NCI-H128 (cell line): ENCODE data around the gene SRSF1.
"Not testable (repeated sequence)": the region's sequence is repeated elsewhere in the genome, so short reads cannot be mapped to it uniquely, and the experiment has no call there.

Experiments used
- DNase-seq: peaks from one replicate; lab custom pipeline; 2025; ENCODE audit not compliant: unreplicated experiment; lab: John Stamatoyannopoulos, UW

Gene SRSF1

DNA sequence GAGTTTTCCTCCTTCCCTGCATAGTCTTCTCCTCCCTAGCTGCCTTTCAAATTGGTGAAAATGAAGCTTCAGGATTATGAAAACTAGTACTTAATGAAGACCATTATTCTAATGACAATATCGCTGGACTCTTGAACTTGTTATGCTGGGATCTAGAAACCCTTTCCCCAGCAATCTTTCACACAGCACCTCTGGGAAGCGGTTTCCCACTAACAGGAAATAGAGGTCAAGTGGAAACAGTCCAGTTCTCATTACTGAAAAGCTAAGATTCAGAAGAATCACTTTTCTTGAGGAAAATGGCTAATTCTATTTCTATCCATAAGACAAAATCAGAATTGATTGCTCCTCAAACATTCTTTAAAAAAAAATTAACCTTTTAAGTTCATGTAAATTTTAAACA is 17.0 kb downstream of the SRSF1 start:
- no peak for DNase-seq

DNA sequence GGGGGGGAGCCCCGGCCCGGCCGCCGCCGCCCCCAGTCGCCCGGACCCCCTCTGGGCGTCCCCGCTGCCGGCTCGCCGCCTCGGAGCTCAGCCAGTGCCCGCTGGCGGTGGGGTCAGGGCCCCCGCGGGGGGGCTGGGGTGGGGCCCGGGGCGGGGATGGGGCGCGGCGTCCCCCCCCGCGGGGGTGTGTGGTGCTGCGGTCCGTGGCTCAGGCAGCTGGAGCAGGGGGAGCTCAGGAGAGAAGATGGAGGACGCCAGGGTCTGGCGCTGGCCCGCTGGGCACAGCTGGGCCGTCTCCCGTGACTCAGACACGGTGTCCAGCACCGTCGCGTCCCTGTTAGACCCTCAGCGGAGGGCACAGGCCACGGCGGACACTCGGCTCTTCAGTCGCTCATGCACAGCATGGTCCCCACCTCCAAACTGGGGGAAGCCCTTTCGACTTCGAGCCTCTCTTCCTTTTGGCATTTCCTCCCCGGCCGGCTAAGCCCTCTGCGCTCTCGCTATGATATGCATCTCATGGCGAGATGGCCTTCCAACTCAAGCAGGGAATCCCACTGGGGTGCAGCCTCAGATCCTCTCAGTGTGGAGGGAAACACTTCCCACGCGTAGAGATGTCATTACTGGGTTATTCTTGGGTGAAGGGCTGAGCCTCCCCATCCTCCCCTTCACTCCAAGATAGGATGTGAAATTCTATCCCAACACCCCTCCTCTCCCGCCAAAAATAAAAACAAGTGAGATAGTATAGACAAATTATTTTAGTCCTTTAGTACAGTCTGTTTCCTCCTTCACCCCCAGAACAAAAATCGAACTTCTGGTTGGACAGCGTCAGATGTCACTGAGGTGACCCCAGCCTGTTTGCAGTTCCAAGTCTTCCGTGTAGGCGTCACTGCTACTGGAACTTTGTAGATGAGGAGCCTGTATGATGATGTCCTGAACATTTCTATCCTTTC is 18.5 kb downstream of the SRSF1 start:
- no peak for DNase-seq

DNA sequence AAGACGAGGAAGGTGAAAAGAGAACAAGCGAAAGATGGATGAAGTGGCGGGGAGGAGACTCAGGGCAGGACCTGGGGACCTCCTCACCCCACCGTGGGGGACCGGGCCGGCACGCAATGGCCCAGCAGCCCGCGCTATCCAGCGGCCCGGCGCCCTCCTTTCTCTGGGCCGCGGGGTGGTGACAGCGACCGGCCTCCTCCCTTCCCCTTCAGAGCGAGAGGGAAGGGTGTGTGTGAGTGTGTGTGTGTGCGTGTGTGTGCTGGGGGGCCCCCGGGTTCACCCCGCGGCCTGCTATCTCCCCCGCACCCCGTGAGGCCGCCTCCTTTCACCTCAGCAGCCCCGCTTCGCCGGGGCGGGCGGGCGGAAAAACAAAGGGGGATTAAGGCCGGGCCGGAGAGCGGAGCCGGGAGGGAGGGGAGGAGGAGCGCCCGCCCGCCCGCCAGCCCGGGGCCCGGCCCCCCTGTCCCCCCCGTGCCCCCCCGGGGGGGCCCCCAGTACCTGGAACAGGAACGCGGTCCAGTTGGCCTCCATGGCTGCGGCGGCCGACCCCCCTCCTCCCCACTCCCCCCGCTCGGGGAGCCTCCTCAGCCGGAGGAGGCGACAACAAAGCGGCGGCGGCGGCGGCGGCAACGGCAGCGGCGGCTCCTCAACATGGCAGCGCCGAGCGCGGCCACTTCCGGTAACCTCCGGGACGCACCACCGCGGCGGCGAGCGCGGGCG is 19.3 kb downstream of the SRSF1 start, which contains the start of gene VEZF1:
Gene VEZF1, minus strand, starts transcription at position 674 of the 720 bp plus-strand sequence. Its CDS starts 143 bp downstream, at position 531.
- DNase-seq: no peak

DNA sequence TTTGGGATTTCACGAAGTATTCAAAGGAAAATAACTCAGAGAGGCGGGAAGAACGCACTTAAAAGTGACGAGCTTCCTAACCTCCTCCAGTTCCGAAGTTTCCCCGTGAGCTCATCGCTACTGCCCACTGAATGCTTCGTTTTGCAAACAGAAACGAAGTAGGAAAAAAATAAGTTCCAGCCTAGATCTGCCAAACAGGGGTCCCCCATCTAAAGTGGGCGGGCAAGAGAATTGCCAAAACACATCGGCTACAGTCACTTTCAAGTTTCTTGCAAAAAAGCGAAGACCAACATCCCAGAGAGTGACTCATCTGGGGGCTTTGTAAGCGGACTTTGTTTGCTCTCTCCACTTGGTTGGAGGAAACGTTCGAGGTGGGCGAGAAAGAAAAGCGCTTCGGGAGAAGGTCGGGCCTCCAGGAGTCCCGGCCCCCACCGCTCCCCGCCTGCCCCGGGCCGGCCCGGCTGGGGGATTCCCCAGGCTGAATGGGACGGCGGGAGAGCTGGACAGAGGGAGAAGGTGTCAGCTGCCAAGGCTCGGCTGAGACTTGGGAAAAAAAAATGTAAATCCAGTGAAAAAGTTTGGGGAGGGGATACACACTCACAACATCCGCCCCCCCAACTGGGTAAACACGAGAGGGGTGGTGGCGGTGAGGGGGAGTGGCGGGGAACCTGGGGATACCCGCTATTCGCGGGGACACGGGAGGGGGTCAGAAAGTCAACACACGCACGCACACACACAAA is 20.0 kb downstream of the SRSF1 start:
- DNase-seq: no peak

DNA sequence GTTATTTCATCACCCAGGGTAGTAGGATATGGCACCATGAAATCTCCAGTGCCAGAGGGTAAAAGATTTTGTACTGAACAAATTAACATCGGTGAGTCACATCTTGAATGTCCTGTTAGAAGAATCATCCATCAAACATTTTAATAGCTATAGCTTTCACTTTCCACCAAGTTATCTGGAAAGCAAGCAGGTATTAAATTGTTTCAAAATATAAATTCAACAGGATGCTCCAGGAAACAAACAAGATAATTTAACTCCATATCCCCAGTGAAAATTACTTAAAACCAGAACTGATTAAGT is 21.4 kb downstream of the SRSF1 start:
- no peak for DNase-seq

DNA sequence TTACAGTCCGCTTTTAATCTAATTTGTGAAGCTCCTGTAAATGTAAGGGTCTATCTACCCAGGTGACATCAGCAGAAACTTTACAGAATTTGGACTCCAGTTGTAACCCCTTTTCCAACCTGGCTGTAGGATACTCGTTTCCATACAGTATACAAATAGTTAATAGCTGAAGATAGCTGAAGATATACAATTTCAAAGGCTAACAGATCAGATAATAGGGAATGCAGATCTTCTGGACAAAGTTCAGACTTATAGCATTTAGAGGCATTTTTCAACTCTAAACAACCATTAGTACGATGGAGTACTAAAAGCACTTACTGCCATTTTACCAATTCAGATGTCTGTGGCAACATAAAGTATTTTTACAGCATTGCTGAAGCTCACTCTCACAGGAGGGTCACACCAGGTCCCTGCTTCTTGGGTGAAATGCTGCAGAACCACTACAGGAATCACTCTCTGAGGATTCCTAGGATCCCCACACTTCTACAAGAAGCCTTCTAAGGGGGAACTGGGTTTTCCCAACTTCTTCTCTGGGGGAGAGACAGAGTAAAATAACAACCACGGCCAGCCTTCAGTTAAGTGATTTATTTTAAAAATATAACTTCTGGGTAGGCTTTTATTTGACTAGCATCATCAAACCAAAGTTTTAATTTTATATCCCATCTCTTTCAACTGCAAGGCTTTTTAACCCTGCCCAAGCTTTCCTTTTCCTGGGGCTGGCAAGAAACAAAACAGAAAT is 21.9 kb downstream of the SRSF1 start:
- no peak for DNase-seq

DNA sequence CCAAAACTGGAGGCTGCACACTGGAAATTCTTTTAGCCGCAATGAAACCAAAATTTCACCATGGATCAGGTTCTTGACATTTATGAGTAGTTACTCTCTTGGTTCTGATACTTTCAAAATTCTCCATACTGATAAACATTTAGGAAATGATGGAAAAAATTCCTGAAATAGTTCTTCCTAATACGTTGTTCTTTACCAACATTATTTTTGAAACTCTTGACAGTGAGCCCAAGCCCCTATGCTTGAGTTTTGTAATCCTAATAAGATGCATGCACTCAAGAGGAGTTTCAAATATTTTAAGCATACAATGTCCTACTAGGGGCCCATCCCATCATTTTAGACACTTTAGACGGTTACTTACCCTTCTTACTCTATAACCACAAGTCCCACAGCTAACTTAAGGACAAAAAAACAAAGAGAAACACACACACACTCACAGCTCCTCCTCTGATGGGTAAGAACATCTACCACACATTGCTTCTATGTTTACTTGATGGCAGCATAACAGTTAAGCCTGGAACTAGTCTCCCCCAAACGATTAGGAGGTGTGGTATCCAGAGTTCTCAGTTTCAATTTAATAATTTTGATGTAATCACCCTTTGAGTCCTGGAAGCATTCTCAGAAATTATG is 22.7 kb downstream of the SRSF1 start:
- DNase-seq: no peak

DNA sequence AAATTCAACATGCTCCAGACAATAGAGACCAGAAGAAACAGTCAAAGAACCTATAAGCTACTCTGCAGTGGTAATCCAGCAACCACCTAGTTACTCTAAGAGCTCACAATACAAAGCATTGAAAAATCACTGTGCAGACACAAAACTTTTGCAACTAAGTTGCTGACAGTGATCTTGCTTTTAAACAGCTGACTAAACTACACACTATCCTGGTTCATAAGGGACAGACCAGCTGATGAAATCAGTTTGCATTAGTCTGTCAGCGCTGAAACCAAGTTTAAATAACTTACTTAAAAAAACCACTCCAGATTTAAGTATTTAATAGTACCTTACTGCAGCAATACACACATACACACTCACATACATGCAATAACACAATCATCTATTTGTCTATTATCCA is 23.6 kb downstream of the SRSF1 start:
- DNase-seq: no peak

DNA sequence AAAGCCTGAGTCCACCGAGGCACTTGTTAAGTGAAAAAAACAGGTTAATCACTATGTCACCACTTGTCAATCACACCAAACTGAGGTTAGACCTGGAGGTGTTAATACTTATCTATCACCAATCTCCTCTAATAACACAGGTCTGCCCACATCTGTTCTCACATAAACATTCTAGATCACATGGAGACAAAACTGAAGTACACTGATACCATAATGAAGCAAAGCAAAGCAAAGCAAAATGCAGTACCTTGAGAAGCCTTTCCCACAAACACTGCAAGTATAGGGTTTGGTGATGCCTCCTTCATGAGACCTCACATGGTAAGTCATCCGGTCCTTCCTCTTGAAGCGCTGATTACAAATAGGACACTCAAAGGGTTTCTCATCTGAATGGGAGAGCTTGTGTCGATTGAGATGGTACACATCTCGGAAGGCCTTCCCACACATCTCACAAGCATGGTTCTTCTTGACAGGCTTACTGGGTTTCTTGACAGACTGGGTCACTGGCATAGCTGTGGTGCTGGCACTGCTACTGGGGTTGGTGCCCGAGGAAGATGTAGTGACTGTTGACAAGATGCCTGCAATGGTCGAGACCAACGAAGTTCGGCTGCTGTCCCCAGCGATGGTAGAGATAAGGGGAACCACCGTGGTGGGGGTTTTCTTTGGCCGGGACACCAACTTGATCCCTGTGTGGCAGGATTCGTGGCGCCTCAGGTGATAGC is 24.4 kb downstream of the SRSF1 start:
- no peak for DNase-seq

DNA sequence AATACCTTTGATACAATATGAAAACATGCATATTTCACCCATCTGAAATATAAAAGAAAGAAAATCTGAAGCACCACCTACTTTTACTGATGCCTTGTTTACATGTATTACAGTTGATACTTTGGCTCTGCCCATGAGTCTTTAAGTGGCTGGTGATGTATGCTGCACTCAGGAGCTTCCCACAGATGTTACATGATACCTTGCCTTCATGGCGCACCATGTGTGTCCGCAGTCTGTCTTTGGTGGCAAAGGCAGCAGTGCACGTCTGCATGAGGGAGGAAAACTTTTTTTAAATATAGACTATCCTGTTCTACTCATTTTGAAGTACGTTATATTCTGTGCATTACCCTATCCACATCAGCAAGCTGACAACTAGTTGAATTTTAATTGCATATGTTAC is 26.5 kb downstream of the SRSF1 start:
- no peak for DNase-seq

DNA sequence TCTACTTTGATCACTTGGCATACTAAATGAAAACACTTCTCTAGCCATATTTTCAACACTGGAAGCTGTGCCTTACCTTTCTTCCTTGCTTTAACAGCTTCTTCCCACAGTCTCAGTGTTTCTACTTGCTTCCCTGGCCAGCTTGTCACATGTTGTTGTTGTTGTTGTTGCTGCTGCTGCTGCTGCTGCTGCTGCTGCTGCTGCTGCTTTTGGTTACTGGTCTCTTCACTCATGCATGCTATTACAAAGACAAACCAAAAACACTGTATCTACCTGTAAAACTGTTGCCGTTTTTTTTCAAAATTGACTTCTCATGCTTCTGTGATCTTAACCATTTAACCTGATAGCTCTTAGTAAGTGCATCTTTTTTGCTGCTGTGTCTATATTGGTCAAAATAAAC is 28.0 kb downstream of the SRSF1 start:
- no peak for DNase-seq

DNA sequence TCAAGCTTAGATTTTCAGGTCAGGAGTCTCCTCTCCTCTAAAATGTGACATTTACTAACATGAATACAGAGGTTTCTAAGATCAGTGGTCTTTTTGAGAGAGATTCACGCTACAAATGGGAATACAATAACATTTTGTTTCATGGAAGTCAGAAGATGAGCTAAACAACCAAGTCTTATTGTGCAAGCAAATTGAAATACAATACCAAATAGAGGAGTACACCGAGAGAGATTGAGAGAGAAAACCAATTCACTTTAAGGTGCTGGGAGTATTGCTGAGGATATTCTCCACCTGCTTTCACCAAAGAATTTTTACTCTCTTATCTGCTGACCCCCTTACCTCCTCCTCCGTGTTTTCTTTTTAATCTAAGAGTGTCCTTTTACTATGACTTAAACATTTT is 30.5 kb downstream of the SRSF1 start:
- no peak for DNase-seq

DNA sequence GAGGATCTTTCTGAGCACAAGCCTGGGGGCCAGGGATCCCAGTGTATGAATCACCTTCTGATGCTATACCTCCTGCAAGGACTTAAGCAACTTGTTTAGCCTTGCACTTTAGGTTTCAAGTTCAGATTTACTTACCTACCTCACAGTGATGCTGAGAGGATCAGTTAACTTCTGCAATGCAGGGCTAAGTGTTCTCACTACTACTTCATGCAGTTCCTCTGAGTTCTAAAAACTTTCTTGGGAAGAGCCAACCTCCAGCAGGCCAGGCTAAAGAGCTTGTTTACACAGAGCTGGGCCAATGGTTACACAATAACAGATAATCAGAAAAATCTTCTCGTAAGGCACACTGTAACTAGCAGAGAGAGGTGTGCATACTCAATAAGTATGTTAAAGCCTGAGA is 32.0 kb downstream of the SRSF1 start:
- no peak for DNase-seq

DNA sequence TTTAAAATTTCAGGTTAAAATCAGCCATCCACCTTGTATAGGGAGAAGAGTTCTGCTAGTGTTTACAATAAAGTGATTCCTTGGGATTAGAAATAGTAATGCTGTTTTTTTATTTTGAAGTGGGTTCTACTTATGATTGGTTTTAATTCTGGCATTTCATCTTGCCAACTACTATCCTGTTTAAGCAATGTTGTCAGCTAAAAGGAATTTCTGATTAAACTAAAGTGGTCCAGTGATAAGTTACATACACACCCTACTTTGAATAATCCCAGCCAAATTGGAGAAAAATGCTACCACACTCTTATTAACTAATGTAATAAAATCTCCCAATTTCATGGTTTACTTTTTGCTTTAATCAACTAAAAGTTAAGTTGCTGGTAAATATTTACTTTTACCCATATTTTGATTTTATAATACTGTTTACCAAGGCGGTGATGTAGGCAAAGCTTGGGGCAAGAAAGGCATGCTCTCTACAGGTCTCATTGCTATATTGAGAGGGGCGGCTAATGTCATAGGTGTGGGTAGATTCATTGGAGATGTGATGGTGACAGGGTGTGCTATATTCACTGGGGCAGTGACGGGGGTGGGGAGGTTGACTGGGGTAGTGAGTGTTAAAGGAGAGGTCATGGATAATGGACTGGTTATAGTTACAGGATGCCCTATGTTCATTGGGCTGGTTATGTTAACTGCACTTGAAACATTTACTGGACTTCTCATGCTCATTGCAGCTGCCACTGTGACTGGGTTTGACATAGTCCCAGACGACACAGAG is 32.8 kb downstream of the SRSF1 start:
- not testable (repeated sequence) for DNase-seq

DNA sequence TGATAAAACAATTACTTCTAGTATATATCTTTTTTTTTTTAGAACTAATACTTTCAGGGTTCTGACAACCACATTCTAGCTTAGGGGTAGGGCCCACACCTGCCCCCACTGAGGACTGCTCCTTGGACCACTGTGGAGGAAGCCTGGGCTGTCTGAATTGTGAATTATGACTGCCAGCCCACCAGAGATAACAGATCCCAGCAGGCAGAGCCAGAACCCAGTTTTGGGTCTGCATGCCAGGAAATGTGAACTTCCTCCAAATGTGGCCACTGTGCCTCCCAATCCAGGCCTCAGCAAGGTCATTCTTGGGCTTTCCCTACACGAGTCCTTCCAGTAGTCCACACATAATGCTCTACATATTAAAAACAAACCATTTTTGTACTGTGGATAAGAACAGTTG is 34.9 kb downstream of the SRSF1 start:
- DNase-seq: no peak

DNA sequence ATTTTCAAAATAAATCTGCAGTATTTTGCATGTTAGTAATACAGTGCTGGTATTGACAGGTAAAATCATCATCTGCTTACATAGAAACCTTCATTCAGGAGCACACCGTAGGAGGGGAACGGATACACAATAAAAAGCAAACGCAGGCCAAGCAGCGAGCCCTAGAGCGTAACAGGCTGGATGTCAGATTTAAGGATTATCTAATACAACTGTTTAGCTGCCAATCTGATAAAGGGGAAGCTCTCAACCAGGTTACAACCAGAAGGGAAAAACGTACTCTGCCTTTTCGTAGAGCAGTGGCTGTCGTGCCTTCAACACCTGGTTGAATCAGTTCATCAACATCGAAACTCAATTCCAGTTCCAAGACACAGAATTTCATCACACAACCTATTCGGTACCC is 35.5 kb downstream of the SRSF1 start:
- DNase-seq: no peak

DNA sequence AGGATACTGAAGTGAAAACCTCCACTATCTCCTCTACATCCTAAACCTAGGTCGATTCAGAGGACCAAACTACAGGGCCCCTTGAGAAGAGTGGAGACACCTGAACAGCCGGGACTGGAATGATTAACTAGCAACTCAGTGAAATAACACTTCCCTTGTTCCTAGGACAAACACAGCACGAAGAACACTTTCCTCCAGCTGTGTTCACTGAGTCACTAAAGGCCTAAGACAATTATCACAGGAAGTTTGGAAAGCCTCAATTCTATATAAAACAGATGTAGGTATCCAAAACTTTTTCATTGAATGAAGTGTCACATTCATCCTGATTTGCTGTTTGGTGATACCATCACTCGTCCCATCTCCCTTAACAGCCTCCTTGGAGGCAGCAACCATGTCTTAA is 36.3 kb downstream of the SRSF1 start:
- no peak for DNase-seq

DNA sequence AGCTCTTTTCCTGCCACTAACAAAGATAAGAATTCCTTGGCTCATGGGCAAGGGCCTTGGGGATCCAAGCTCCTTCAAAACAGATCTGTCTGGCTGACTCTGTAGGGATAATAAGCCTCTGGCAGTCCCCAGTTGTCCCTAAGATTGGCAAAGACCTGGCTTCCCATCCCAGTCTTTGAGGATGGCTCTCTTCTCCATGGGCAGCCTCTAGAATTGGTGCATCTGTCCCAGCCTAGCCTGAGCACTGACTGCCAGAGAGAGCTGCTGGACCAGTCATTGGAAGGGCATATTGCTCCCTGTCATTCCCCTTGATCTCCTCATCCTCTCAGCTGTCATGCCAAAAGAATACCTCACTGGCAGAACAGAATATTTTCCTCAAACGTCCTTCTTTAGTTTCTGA is 38.6 kb downstream of the SRSF1 start:
- DNase-seq: no peak

DNA sequence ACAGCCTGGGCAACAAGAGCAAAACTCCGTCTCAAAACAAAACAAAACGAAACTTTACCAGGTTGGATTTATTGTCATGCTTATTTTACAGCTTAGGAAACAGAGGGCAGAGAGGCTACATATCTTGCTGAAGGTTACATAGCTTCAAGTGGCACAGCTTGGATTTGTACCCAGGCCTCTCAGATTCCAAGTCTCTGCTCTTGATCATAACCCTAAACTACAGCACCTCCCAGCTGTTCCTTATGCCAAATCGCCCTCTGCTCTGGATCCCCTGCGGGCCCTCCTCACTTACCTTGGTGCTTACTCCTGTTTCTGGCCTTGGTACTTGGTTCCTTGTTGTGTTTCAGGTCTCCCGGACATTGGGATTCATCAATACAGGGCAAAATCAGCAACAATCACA is 40.2 kb downstream of the SRSF1 start:
- no peak for DNase-seq
